Smooth muscle cell (in vitro differentiated cells): ENCODE data around the gene RBM5. TPM values are rescaled to one million over a fixed set of nuclear protein-coding genes. Genes with fewer than 3 reads are reported as not detected.

ENCODE experiments used
- DNase-seq: peaks from one replicate; lab custom pipeline; 2025; ENCODE audit not compliant: unreplicated experiment; lab: John Stamatoyannopoulos, UW
- H2AFZ ChIP-seq: fragments of 200-600 bp; sonication (generic); 2 replicates; pipeline ENCODE4 v1.6.0; 2016; ENCODE audit warnings: antibody characterized with exemption, low read depth, mild to moderate bottlenecking
- H3F3A ChIP-seq: fragments of 200-600 bp; sonication (generic); 2 replicates; pipeline ENCODE4 v1.6.0; 2017; ENCODE audit warnings: antibody characterized with exemption, low read depth
- H3K27ac ChIP-seq: fragments of 200-600 bp; sonication (generic); 2 replicates; pipeline ENCODE4 v1.5.1; 2016; ENCODE audit warnings: low read depth, mild to moderate bottlenecking
- H3K27me3 ChIP-seq: fragments of 200-600 bp; sonication (generic); 2 replicates; pipeline ENCODE4 v1.6.1; 2016; ENCODE audit warnings: low read depth, mild to moderate bottlenecking
- H3K36me3 ChIP-seq: fragments of 200-600 bp; sonication (generic); 2 replicates; pipeline ENCODE4 v1.5.1; 2016; ENCODE audit warnings: low read depth
- H3K4me1 ChIP-seq: fragments of 200-600 bp; sonication (generic); 2 replicates; pipeline ENCODE4 v1.5.1; 2016; ENCODE audit warnings: low read depth
- H3K4me2 ChIP-seq: fragments of 200-600 bp; sonication (generic); 2 replicates; pipeline ENCODE4 v1.6.0; 2016; ENCODE audit warnings: mild to moderate bottlenecking
- H3K4me3 ChIP-seq: fragments of 200-600 bp; sonication (generic); 2 replicates; pipeline ENCODE4 v1.5.1; 2016; ENCODE audit warnings: mild to moderate bottlenecking
- H3K79me2 ChIP-seq: fragments of 200-600 bp; sonication (generic); 2 replicates; pipeline ENCODE4 v1.6.0; 2016; ENCODE audit warnings: low read depth, mild to moderate bottlenecking
- H3K9ac ChIP-seq: fragments of 200-600 bp; sonication (generic); 2 replicates; pipeline ENCODE4 v1.6.0; 2016; ENCODE audit warnings: low read depth
- H3K9me3 ChIP-seq: fragments of 200-600 bp; sonication (generic); replicated peaks from 2 replicates; pipeline ENCODE4 v1.5.1; 2016; ENCODE audit warnings: low read depth
- H4K20me1 ChIP-seq: fragments of 200-600 bp; sonication (generic); 2 replicates; pipeline ENCODE4 v1.6.0; 2016; ENCODE audit warnings: low read depth
- WGBS: methylation state at CpG from one replicate; pipeline ENCODE4 v1.1.7; 2016; ENCODE audit warnings: low lambda C conversion rate; 5-methylcytosine and 5-hydroxymethylcytosine counted together
- polyA plus RNA-seq: library from polyadenylated mRNA; unstranded; fragments of >200 nt; fragmentation: Nextera tagmentation; extraction: Ambion mirVana; gene quantifications from 2 replicates; pipeline ENCODE4 v1.2.1, GENCODE V29; 2016
- total RNA-seq: library from RNA; depleted of rRNA; stranded (reverse); fragments of >200 nt; gene quantifications from 2 replicates; pipeline ENCODE4 v1.2.3, GENCODE V29; 2014
- TF ChIP-seq, protein P1 (sequence below): fragments of 200-600 bp; sonication (generic); IDR thresholded peaks from 2 replicates; pipeline ENCODE4 v1.5.1; 2017; ENCODE audit warnings: borderline replicate concordance, mild to moderate bottlenecking, antibody characterized with exemption; ENCODE audit not compliant: insufficient read depth, poor library complexity, severe bottlenecking

RBM5 gene
- total and polyA plus RNA-seq, 2 experiments from 2014 or later: 56.0 to 151 TPM

DNA sequence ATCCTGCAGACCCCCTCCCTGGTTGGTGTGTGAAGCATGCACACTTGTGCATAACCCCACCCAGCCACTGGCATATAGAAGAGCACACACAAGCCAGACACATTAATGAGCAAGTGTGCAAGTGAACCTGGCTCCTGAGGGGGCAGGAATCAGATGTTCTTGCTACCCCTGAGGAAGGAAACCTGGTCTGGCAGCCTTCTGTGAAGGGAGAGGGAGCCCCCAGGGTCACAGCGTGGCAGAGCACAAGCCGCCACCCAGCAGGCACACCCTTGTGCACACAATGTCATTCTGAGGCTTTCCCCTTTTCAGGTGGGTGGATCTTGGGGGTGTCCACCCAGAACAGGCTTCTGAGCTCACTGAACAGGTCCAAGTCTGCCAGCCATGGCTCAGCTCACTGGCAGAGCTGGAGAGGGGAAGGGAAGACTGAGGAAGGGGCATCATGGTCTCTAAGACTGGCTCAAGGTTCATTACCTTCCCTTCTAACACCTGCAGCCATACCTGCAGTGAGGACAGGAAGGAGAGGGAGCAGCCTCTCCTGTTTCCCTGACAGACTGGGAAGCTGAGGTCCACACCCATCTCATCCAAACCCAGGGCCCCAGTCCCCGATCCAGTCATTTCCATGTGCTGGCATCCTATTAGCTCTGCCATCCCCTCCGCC, 34.8 kb downstream of the RBM5 start:
- Histone ChIP-seq H3K9me3 (no peaks in the 10 kb centered on the region), H3K27ac (no peak overlapping the region), H3K79me2 (no peaks in the 10 kb centered on the region), H3F3A (peaks cover 16% of the 10 kb centered on the region), H3K4me2 (no peak overlapping the region), H2AFZ (no peak overlapping the region), H3K4me1 (peaks cover 24% of the 10 kb centered on the region), H4K20me1 (peaks cover 41% of the 10 kb centered on the region), H3K9ac (no peak overlapping the region), H3K27me3 (no peaks in the 10 kb centered on the region), H3K36me3 (peaks cover 7% of the 10 kb centered on the region), H3K4me3 (no peak overlapping the region)
- DNase-seq: no peak
- TF ChIP-seq, protein P1, sequence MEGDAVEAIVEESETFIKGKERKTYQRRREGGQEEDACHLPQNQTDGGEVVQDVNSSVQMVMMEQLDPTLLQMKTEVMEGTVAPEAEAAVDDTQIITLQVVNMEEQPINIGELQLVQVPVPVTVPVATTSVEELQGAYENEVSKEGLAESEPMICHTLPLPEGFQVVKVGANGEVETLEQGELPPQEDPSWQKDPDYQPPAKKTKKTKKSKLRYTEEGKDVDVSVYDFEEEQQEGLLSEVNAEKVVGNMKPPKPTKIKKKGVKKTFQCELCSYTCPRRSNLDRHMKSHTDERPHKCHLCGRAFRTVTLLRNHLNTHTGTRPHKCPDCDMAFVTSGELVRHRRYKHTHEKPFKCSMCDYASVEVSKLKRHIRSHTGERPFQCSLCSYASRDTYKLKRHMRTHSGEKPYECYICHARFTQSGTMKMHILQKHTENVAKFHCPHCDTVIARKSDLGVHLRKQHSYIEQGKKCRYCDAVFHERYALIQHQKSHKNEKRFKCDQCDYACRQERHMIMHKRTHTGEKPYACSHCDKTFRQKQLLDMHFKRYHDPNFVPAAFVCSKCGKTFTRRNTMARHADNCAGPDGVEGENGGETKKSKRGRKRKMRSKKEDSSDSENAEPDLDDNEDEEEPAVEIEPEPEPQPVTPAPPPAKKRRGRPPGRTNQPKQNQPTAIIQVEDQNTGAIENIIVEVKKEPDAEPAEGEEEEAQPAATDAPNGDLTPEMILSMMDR: no peak
- WGBS: 80% methylated on average over 4 of the region's 4 CpGs

DNA sequence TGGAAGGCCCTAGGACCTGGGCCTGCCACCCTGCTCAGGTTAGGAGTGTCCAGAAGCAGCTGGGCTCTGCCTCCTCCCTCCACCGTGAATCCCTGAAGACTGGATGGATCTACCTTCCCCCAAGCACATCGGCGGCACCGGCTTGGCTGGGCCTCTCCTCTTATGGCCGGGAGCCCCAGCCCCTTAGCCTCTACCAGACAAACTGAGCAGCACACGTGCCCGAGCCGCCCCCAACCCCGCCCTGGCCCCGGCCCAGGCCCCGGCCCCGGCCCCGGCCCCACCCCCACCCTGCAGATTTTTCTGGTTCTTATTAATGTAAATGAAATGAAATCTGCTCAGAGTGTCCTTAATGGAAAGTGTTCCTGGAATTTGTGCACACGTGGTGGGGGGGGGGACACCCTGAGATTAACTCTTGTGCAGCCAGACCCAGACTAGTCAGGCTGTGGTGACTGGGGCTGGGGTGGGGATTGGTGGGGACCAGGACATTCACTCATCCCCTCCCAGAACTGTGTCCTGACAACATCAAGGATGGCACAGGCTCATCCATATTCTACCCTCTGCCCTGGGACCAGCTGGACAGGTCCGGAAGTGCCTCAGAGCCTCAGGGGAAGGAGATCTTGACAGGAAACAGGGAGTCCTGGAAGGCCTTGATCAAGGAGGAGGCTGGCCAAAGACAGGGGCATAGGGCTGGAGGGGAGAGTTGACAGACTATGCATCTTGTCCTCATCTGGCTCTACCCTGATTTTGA, 35.5 kb downstream of the RBM5 start:
- Histone ChIP-seq H3K9ac (no peak overlapping the region), H3K4me1 (peaks cover 24% of the 10 kb centered on the region), H3K27me3 (no peaks in the 10 kb centered on the region), H3K4me3 (no peak overlapping the region), H3F3A (peaks cover 16% of the 10 kb centered on the region), H3K36me3 (peaks cover 7% of the 10 kb centered on the region), H4K20me1 (peaks cover 34% of the 10 kb centered on the region), H3K79me2 (no peaks in the 10 kb centered on the region), H3K9me3 (no peaks in the 10 kb centered on the region), H3K4me2 (no peak overlapping the region), H3K27ac (no peak overlapping the region), H2AFZ (no peak overlapping the region)
- TF ChIP-seq, protein P1: no peak
- DNase-seq: no peak
- 60% methylated on average over 14 of the region's 15 CpGs for WGBS

DNA sequence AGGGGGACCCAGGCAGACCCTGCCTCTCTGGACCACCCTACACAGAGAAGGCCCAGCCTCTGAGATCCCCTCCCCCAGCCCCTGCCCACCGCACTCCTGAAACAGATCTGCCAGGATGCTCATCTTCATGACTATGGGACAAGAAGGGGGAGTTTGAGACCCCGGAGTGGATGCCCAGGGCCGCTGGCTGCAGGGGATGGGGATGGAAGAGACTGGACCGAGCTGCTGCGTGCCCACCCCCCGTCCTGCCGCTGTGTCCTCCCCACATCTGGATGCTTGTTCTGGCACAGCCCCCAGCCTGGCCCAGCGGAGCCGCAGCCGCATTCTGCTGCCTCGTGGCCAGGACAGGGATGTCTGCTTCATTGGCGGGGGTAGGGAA, 36.1 kb downstream of the RBM5 start:
- Histone ChIP-seq H3K9ac (no peak overlapping the region), H3K4me3 (no peak overlapping the region), H3K9me3 (no peaks in the 10 kb centered on the region), H3K27ac (no peak overlapping the region), H3K79me2 (no peaks in the 10 kb centered on the region), H3K36me3 (peaks cover 2% of the 10 kb centered on the region), H3K27me3 (no peaks in the 10 kb centered on the region), H3F3A (peaks cover 14% of the 10 kb centered on the region), H2AFZ (no peak overlapping the region), H3K4me1 (peaks cover 24% of the 10 kb centered on the region), H3K4me2 (no peak overlapping the region), H4K20me1 (peaks cover 28% of the 10 kb centered on the region)
- WGBS: 51% methylated on average over 12 of the region's 12 CpGs
- DNase-seq: no peak
- TF ChIP-seq, protein P1: no peak
